HEK293T (cell line): Measurements from ENCODE around the gene APBA2.
A peak's percentile ranks its signal among the peaks of the same experiment; 100 is the strongest.
"Not testable (repeated sequence)": the region's sequence is repeated elsewhere in the genome, so short reads cannot be mapped to it uniquely, and the experiment has no call there.

Experiments used
- CTCF ChIA-PET: fragments of 350-600 bp; formaldehyde crosslinking; extraction: SDS; loops from one replicate; lab custom pipeline; 2021; ENCODE audit warnings: antibody characterized with exemption, inconsistent platforms; lab: Yijun Ruan, JAX
- POLR2A ChIA-PET: fragments of 350-600 bp; formaldehyde crosslinking; extraction: SDS; loops from one replicate; lab custom pipeline; 2020; ENCODE audit warnings: antibody characterized with exemption, inconsistent platforms; lab: Yijun Ruan, JAX
- DNase-seq: peaks from one replicate; pipeline ENCODE4 v3.0.0; 2012; ENCODE audit warnings: mixed read lengths; ENCODE audit errors: extremely low spot score
- ARNT ChIP-seq: fragments of 450-650 bp; IDR thresholded peaks from 2 replicates; pipeline ENCODE4 v1.6.1; 2017; ENCODE audit warnings: mild to moderate bottlenecking
- BHLHE40 ChIP-seq: fragments of 450-650 bp; IDR thresholded peaks from 2 replicates; pipeline ENCODE4 v1.6.1; 2016; ENCODE audit warnings: mild to moderate bottlenecking, moderate library complexity, borderline replicate concordance
- CTBP1 ChIP-seq: fragments of 450-650 bp; IDR thresholded peaks from 2 replicates; pipeline ENCODE4 v1.6.1; 2016; ENCODE audit warnings: borderline replicate concordance
- ELF4 ChIP-seq: fragments of 450-650 bp; IDR thresholded peaks from 2 replicates; pipeline ENCODE4 v1.6.1; 2017; ENCODE audit warnings: antibody characterized with exemption
- FOXA1 ChIP-seq: fragments of 450-650 bp; IDR thresholded peaks from 2 replicates; pipeline ENCODE4 v1.6.1; 2016; ENCODE audit warnings: mild to moderate bottlenecking
- FOXK2 ChIP-seq: fragments of 450-650 bp; IDR thresholded peaks from 2 replicates; pipeline ENCODE4 v1.6.1; 2016; ENCODE audit warnings: mild to moderate bottlenecking
- FOXM1 ChIP-seq: fragments of 450-650 bp; IDR thresholded peaks from 2 replicates; pipeline ENCODE4 v1.6.1; 2017; ENCODE audit warnings: mild to moderate bottlenecking, borderline replicate concordance
- HDGF ChIP-seq: fragments of 450-650 bp; IDR thresholded peaks from 2 replicates; pipeline ENCODE4 v1.6.1; 2017; ENCODE audit warnings: antibody characterized with exemption, borderline replicate concordance
- L3MBTL2 ChIP-seq: fragments of 450-650 bp; conservative IDR thresholded peaks from 2 replicates; pipeline ENCODE4 v1.6.1; 2016; ENCODE audit warnings: mild to moderate bottlenecking
- LEF1 ChIP-seq: fragments of 450-650 bp; IDR thresholded peaks from 2 replicates; pipeline ENCODE4 v1.6.1; 2017; ENCODE audit warnings: mild to moderate bottlenecking, borderline replicate concordance
- NFRKB ChIP-seq: fragments of 450-650 bp; IDR thresholded peaks from 2 replicates; pipeline ENCODE4 v1.6.1; 2016; ENCODE audit warnings: mild to moderate bottlenecking, moderate library complexity
- PKNOX1 ChIP-seq: fragments of 450-650 bp; IDR thresholded peaks from 2 replicates; pipeline ENCODE4 v1.6.1; 2016
- SP1 ChIP-seq: fragments of 450-650 bp; IDR thresholded peaks from 2 replicates; pipeline ENCODE4 v1.6.1; 2017
- SUZ12 ChIP-seq: fragments of 450-650 bp; IDR thresholded peaks from 2 replicates; pipeline ENCODE4 v1.6.1; 2016; ENCODE audit warnings: mild to moderate bottlenecking
- TARDBP ChIP-seq: fragments of 450-650 bp; IDR thresholded peaks from 2 replicates; pipeline ENCODE4 v1.6.1; 2016
- ZNF384 ChIP-seq: fragments of 450-650 bp; IDR thresholded peaks from 2 replicates; pipeline ENCODE4 v1.6.1; 2016

APBA2 gene

GRCh38 chr15:29099131-29099880 is 213.5 kb downstream of the APBA2 start:
- DNase-seq, result no peak

GRCh38 chr15:29100486-29101000 is 214.8 kb downstream of the APBA2 start:
- ChIA-PET CTCF (interaction anchor here (0.6 kb wide), 2 partner anchors 10 to 129 kb away, joined by 3 read pairs; no protein-coding TSS in a partner anchor), POLR2A (no interaction called here)

More at GRCh38 chr15:29099131-29099880, 213.5 kb downstream of the APBA2 start:
- ChIA-PET POLR2A (no interaction called here), CTCF (no interaction called here)
- TF ChIP-seq ARNT (no peak), ZNF384 (no peak), TARDBP (no peak), SUZ12 (no peak), BHLHE40 (no peak), CTBP1 (no peak), NFRKB (no peak), FOXA1 (no peak), PKNOX1 (no peak), HDGF (no peak), FOXK2 (no peak), ELF4 (no peak), SP1 (no peak), L3MBTL2 (no peak), LEF1 (no peak), FOXM1 (no peak)

GRCh38 chr15:29101491-29101890 is 215.7 kb downstream of the APBA2 start:
- TF ChIP-seq BHLHE40 (no peak), CTBP1 (no peak), SP1 (no peak), HDGF (no peak), ELF4 (no peak), SUZ12 (no peak), PKNOX1 (no peak), FOXA1 (no peak), FOXK2 (no peak), LEF1 (no peak), TARDBP (no peak), L3MBTL2 (no peak), NFRKB (no peak), ZNF384 (no peak), ARNT (no peak), FOXM1 (no peak)
- no peak for DNase-seq
- POLR2A ChIA-PET, result no interaction called here
- CTCF ChIA-PET, result interaction anchor here (0.7 to 1.3 kb wide), 9 partner anchors 9 to 176 kb away, joined by 3 to 7 read pairs (median 4); no protein-coding TSS in a partner anchor

More at GRCh38 chr15:29100486-29101000, 214.8 kb downstream of the APBA2 start:
- TF ChIP-seq FOXA1, result no peak
- no peak for TF ChIP-seq NFRKB
- no peak for TF ChIP-seq TARDBP
- TF ChIP-seq FOXM1, result no peak
- no peak for TF ChIP-seq ZNF384
- no peak for TF ChIP-seq L3MBTL2
- TF ChIP-seq HDGF, result no peak
- no peak for TF ChIP-seq LEF1
- TF ChIP-seq PKNOX1, result no peak
- DNase-seq, result no peak

GRCh38 chr15:29102173-29102794 is 216.5 kb downstream of the APBA2 start:
- POLR2A ChIA-PET, result not testable (repeated sequence)
- CTCF ChIA-PET, result interaction anchor here (0.6 to 1.3 kb wide), 14 partner anchors 9 to 176 kb away, joined by 3 to 7 read pairs (median 4); no protein-coding TSS in a partner anchor
- DNase-seq, result peak; percentile 56

- no peak for TF ChIP-seq HDGF
- TF ChIP-seq ELF4, result no peak
- no peak for TF ChIP-seq FOXK2
- TF ChIP-seq SP1, result no peak
- no peak for TF ChIP-seq FOXM1
- TF ChIP-seq SUZ12, result no peak
- TF ChIP-seq FOXA1, result no peak
- no peak for TF ChIP-seq PKNOX1
- TF ChIP-seq ARNT, result no peak
- no peak for TF ChIP-seq NFRKB
- no peak for TF ChIP-seq LEF1
- TF ChIP-seq L3MBTL2, result no peak
- TF ChIP-seq BHLHE40, result no peak
- TF ChIP-seq CTBP1, result no peak
- no peak for TF ChIP-seq TARDBP
- DNase-seq, result no peak
- CTCF ChIA-PET, result interaction anchor here (0.6 to 1.3 kb wide), 10 partner anchors 13 to 313 kb away, joined by 3 to 7 read pairs (median 4); no protein-coding TSS in a partner anchor
- POLR2A ChIA-PET, result no interaction called here
Observed at GRCh38 chr15:29102911-29103823, 217.4 kb downstream of the APBA2 start.
